NCI-H1417 treated with DMSO at 0.1 percent for 48 hours (cell line): Measurements from ENCODE around the gene PLD3.

ENCODE experiments used
- DNase-seq: peaks from one replicate; lab custom pipeline; 2025; lab: John Stamatoyannopoulos, UW

Gene PLD3

DNA sequence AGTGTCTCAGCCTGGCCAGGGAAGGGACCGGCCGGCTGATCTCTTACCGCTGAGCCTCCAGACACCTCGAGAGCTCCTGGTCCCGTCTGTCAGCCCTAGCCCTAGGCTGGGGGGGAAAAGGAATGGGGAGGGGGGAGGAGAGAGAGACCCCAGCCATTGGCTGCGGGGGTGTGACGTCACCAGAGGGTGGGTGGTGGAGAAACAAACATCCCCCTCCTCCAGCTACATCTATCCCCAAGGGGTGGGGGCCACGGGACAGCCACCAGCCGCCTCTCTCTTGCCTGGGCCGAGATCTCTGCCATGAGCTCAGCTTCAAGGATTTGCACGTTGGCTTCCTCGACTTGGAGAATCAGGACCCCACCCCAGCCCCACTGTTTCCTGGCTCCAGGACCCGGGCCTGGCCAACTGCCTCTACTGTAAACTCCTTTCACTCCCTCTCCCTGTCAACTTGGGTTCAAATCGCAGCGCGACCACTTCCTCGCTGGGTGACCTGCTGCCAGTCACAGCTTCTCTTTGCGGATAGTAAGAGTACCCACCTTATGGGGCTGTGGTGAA lies 64.9 kb downstream of the PLD3 start, which contains the start of gene PRX:
Gene PRX (minus strand): TSS at position 88 of the 555 bp plus-strand sequence. CDS start 5,446 bp downstream, outside the sequence.
- DNase-seq, result no peak

- DNase-seq, result no peak
These were observed 66.3 kb downstream of the PLD3 start for GRCh38 chr19:40414542-40415535.

DNA sequence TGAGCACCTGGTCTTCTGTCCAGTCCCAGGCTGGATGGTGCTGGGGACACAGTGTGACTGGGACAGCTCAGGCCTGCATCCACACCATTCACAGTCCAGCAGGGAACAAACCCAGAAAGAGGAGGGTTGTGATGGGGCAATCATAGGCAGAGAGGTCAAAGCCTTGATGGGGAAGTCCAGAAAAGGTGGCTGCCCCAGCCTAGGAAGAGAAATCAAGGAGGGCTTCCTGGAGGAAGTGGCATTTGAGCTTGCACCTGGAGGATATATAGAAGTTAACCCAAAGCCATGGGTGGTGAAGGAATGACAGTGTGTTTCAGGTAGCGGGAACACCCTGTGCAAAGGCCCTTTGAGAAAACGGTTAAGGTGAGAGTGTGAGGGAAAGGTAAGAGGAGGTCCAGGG lies 67.3 kb downstream of the PLD3 start:
- DNase-seq, result no peak

DNA sequence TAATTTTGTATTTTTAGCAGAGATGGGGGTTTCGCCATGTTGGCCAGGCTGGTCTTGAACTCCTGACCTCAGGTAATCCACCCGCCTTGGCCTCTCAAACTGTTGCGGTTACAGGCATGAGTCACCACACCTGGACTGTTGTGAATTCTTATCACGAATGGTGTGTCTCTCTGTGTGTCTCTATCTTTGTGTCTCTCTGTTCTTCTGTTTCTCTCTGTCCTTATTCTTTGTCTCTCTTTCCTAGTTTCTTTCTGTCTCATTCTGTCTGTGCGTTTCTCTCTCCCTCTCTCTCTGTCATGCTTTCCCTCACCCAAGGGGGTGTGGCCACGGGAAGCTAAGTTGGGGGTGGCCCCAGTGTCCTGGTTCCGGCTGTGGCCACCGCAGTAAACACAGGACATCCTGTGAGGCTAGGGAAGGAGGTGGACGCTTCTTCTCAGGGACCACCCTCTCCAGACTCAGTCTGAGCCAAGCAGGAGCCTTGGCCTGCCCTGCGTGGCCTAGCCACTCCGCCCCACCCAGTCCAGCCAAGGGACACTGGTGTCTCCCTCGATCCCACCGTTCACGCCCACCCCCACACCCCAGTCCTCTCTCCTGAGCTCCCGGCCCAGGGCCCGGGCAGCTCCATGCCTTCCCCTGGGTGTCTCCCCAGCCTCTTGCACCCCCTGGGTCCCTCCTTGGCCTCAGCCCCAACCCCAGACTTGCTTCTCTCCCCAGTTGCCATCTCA lies 68.6 kb downstream of the PLD3 start:
- no peak for DNase-seq

DNA sequence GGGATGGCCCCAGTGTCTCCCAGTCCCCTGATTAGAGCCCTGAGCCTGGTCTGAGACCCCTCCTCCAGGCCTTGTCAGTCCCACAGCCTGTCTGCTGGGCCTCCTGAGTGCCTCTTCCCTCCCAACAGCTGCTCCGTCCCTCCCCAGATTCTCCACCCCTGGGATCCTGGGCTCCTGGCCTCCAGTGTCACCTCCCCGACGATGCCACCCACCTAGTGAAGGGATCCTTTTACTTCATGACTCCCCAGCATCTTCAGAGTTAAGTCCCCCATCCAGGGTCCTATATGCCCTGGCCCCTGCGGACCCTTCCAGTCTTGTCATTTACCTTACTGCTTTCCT lies 69.1 kb downstream of the PLD3 start:
- no peak for DNase-seq

DNA sequence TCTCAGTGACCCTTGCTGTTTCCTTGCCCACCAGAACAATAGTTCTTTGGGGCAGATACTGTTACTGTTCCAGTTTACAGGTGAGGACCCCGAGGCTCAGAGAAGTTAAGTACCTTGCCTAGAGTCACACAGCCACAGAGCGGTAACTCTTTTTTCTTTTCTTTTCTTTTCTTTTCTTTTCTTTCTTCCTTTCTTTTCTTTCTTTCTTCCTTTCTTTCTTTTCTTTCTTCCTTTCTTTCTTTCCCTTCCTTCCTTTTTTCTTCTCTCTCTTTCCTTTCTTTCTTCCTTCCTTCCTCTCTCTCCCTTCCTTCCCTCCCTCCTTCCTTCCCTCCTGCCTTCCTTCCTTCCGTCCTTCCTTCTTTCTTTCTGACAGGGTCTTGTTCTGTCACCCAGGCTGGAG lies 69.5 kb downstream of the PLD3 start:
- no peak for DNase-seq

- no peak for DNase-seq
These were observed 70.6 kb downstream of the PLD3 start for GRCh38 chr19:40419066-40419612.

- no peak for DNase-seq
These were observed 71.3 kb downstream of the PLD3 start for GRCh38 chr19:40419780-40420179.

DNA sequence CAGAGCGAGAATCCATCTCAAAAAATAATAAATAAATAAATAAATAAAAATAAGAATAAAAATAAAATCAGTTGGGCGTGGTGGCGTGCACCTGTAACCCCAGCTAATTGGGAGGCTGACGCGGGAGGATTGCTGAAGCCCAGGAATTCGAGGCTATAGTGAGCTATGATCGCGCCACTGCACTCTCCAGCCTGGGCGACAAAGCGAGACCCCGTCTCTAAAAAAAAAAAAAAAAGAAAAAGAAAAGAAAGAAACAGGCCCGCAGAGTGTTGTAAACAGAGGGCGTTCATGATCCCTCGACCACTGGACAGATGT lies 71.9 kb downstream of the PLD3 start:
- DNase-seq, result no peak

DNA sequence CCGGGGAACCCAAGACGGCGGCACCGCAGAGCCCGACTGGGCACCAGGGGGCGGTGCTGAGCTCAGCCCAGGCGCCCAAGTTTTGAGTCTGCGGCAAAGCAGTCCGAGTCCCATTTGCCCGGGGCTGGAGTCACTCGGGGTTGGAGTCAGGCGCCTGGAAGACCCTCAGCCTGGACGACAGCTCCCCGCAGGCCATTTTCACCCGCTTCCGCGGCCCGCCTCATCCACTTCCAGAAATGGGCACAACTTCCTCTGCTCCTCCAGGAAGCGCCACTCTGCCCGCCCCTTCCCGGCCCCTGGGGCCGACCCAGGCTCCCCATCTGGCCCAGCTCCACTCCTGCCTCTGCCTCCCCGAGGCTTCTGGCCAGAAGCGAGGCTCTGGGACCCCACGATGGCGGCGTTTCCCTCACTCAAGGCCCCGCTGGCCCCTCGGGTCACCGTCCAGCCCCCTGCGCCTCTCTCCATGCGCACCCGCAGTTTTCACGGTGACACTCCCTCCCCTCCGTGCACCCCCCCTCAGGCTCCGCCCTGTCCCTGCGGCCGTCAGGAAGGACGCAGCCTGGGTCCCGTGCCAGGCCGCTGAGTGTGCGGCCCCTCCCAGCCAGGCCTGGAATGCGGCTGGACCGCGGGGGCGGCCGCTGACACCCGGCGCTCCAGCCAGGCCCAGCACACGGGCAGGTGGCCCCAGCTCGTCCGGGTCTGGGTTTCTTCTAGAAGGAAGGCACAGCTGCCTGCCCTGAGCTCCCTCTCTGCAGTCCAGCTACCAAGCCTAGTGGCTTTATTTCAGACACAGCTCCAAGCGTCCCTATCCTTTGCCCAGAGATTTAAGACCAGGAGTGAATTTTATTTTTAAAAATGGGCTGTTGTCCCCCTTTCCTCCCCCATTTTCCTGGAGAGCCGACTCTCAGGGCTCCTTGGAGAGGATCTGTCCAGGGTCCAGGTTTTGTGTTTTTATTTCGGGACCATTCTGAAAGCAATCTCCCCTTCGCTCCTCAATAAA lies 72.6 kb downstream of the PLD3 start:
- DNase-seq, result no peak

- no peak for DNase-seq
These were observed 73.7 kb downstream of the PLD3 start for GRCh38 chr19:40421993-40422747.

DNA sequence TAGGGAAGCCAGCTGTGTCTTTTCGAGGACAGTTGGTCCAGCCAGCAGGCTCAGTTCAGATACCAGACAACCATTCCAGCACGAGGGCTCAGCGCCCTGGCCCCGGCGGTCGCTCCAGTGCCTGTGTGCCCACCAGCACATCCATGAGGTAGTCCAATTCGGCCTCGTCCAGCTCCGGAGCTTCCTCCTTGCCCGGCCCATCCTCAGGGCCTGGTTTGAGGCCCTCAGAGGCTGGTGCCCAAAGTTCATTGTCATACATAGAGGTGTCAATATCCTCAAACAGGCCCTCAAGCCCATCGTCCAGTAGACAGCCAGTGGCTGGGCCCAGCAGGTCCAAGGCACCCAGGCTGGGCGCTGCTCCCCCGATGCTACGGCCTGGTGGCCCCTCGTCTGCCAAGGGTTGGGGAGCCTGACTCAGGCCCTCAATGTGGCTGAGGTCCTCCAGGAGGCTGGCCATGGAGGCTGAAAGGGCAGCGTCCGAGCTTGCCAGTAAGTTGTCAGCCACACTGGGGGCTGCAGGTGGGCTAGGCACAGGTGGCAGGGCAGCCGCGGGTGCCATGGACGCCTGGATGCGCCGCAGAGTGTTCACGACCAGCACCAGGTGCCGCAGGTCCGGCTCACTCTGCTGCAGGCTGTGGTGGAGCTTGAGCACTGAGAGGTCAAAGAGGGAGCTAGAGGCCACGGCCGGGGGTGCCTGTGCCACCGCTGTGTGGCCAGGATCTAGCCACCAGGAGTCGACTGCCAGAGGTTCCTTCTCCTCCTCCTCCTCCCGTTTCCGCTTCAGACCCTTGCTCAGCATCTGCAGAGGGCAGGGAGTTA lies 74.5 kb downstream of the PLD3 start:
- no peak for DNase-seq

DNA sequence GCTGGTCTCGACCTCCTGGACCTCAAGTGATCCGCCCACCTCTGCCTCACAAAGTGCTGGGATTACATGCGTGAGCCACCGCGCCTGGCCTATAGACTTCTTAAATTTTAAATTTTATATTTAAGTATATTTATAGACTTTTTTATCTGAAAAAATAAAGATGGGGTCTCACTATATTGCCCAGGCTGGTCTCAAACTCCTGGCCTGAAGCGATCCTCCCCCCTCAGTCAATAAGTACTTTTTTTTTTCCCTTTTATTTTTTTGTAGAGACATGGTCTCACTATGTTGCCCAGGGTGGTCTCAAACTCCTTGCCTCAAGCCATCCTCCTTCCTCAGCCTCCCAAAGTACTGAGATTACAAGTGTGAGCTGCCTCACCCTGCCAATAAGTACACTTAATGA lies 75.4 kb downstream of the PLD3 start:
- DNase-seq, result no peak

- DNase-seq, result no peak
These were observed 76.3 kb downstream of the PLD3 start for GRCh38 chr19:40424637-40425449.

DNA sequence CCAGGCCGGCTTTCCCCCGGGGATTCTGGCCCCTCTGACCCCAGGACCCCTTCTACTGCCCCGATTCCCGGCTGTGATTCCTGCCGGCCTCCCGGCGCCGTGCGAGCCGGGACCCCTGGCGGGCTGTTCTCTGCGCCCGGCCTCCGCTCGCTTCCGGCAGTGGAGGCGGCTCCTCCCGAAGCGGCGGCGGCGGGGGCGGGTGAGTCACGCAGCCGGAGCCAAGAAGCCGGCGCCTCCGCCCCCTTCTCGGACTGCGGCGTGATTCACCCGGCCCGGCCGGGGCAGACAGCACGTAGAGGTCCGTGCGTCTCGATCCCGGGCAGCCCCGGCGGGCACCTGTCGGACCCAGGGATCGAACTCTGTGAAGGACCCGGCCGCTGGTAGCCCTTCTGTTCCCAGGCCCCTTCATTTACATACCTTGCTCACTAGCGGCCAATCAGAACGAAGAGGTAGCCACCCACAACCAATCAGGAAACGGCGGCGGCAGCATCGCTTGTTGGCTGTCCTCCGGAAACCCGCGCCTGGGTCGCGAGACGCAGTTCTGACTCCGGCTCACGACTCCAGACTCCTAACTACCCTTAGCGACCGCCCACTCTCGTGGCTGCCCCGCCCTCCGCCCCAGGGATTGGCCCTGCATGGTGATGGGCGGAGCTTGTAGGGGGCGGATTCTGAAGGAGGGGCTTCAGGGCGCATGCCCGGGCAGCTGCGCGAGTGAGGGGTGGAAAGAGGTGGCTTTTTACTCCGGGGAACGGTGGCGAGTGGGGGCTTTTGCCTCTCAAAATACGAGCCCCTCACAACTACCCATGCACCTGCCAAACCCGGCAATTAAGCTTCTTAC lies 77.2 kb downstream of the PLD3 start, which contains the start of gene SERTAD1:
Gene SERTAD1 (minus strand): TSS at position 543 of the 838 bp plus-strand sequence. CDS start 2,446 bp downstream, outside the sequence.
- DNase-seq, result peak; percentile 93
